SK-N-SH (cell line): ENCODE measurements around the gene TNFAIP3. TPM values are rescaled to one million over a fixed set of nuclear protein-coding genes. Genes with fewer than 3 reads are reported as not detected.

Experiments used
- CTCF ChIA-PET: fragments of 300-600, 350-600 bp; formaldehyde crosslinking; extraction: SDS; loops from one replicate; lab custom pipeline; 2021; lab: Yijun Ruan, JAX
- POLR2A ChIA-PET: fragments of 350-600 bp; sonication (Branson Sonifier 250); formaldehyde crosslinking; extraction: SDS; loops from one replicate; lab custom pipeline; 2020; ENCODE audit warnings: antibody characterized with exemption, inconsistent platforms; lab: Yijun Ruan, JAX
- DNase-seq: peaks from one replicate; pipeline ENCODE4 v3.0.0; 2012
- H2AFZ ChIP-seq: fragments of 200-600 bp; sonication (generic); 2 replicates; pipeline ENCODE4 v1.8.1; 2016; ENCODE audit warnings: antibody characterized with exemption, mild to moderate bottlenecking, low read depth
- H3F3A ChIP-seq: fragments of 200-600 bp; sonication (generic); replicated peaks from 2 replicates; pipeline ENCODE3; 2016; ENCODE audit warnings: antibody characterized with exemption, mild to moderate bottlenecking; ENCODE audit not compliant: insufficient read depth
- H3K27ac ChIP-seq, 2 experiments: fragments of 200-500 bp in 1 of 2; fragments of 200-600 bp in 1 of 2; sonication (Bioruptor generic) in 1 of 2; sonication (generic), shearing (Covaris generic) in 1 of 2; 2 replicates each; pipeline versions ENCODE4 v1.5.1 to v1.6.1; 2014 to 2016; ENCODE audit warnings: low read depth in 2 of 2, inconsistent platforms in 1 of 2, low read length in 1 of 2, mild to moderate bottlenecking in 1 of 2, mixed read lengths in 1 of 2
- H3K27me3 ChIP-seq: fragments of 200-600 bp; sonication (generic), shearing (Covaris generic); 2 replicates; pipeline ENCODE4 v1.6.1; 2016; ENCODE audit warnings: mixed run types; ENCODE audit not compliant: insufficient read depth
- H3K36me3 ChIP-seq, 2 experiments: fragments of 200-500 bp in 1 of 2; fragments of 200-600 bp in 1 of 2; sonication (Bioruptor generic) in 1 of 2; sonication (generic) in 1 of 2; replicated peaks in 1 of 2; 2 replicates each; pipeline versions ENCODE3 to v1.5.1; 2014 to 2016; ENCODE audit warnings: low read length in 1 of 2, mild to moderate bottlenecking in 1 of 2; ENCODE audit not compliant: insufficient read depth in 2 of 2, control insufficient read depth in 1 of 2
- H3K4me1 ChIP-seq, 2 experiments: fragments of 200-500 bp in 1 of 2; fragments of 200-600 bp in 1 of 2; sonication (Bioruptor generic) in 1 of 2; sonication (generic), shearing (Covaris generic) in 1 of 2; 2 replicates each; pipeline versions ENCODE4 v1.5.1 to v1.6.1; 2014 to 2016; ENCODE audit warnings: low read depth in 1 of 2, low read length in 1 of 2, mixed run types in 1 of 2; ENCODE audit not compliant: insufficient read depth in 2 of 2, control insufficient read depth in 1 of 2
- H3K4me2 ChIP-seq: fragments of 200-600 bp; sonication (generic), shearing (Covaris generic); 2 replicates; pipeline ENCODE4 v1.6.1; 2017; ENCODE audit warnings: mixed run types
- H3K4me3 ChIP-seq, 2 experiments: fragments of 200-500 bp in 1 of 2; fragments of 200-600 bp in 1 of 2; sonication (Bioruptor generic) in 1 of 2; sonication (generic), shearing (Covaris generic) in 1 of 2; 2 replicates each; pipeline versions ENCODE4 v1.5.1 to v1.8.1; 2014 to 2016; ENCODE audit warnings: low read depth in 2 of 2, inconsistent platforms in 1 of 2, low read length in 1 of 2, mild to moderate bottlenecking in 1 of 2, mixed read lengths in 1 of 2, moderate library complexity in 1 of 2
- H3K79me2 ChIP-seq: fragments of 200-600 bp; sonication (generic); 2 replicates; pipeline ENCODE4 v1.8.1; 2017; ENCODE audit warnings: mild to moderate bottlenecking; ENCODE audit not compliant: insufficient read depth
- H3K9ac ChIP-seq: fragments of 200-600 bp; sonication (generic); 2 replicates; pipeline ENCODE4 v1.6.1; 2017; ENCODE audit warnings: mixed run types
- H3K9me2 ChIP-seq: fragments of 200-600 bp; sonication (generic); 2 replicates; pipeline ENCODE4 v1.6.1; 2017; ENCODE audit warnings: mixed run types
- H3K9me3 ChIP-seq: fragments of 200-600 bp; sonication (generic); 2 replicates; pipeline ENCODE4 v1.6.1; 2017; ENCODE audit warnings: mixed run types, mild to moderate bottlenecking, moderate library complexity
- H4K20me1 ChIP-seq: fragments of 200-600 bp; sonication (generic); 2 replicates; pipeline ENCODE4 v1.6.1; 2017; ENCODE audit warnings: mild to moderate bottlenecking, mixed run types; ENCODE audit not compliant: insufficient read depth
- CHD2 ChIP-seq: fragments of 150-350 bp; IDR thresholded peaks from 2 replicates; pipeline ENCODE4 v1.6.1; 2018; ENCODE audit warnings: low read length; ENCODE audit not compliant: partially characterized antibody
- ELF1 ChIP-seq: IDR thresholded peaks from 2 replicates; pipeline ENCODE4 v1.4.0; 2012
- EP300 ChIP-seq, 2 experiments: IDR thresholded peaks; 2 replicates each; pipeline versions ENCODE4 v1.4.0 to v1.6.1; 2012; ENCODE audit warnings: borderline replicate concordance in 1 of 2, low read depth in 1 of 2, low read length in 1 of 2
- GATA2 ChIP-seq: sonication (generic); formaldehyde crosslinking; IDR thresholded peaks from 2 replicates; pipeline ENCODE4 v1.5.0; 2020; ENCODE audit warnings: mild to moderate bottlenecking, missing genetic modification reagents
- IRF3 ChIP-seq: fragments of 150-350 bp; IDR thresholded peaks from 2 replicates; pipeline ENCODE4 v1.6.1; 2016; ENCODE audit warnings: mild to moderate bottlenecking, low read depth, low read length
- MAX ChIP-seq: IDR thresholded peaks from 2 replicates; pipeline ENCODE4 v1.4.0; 2012; ENCODE audit warnings: low read depth
- MEF2A ChIP-seq: IDR thresholded peaks from 2 replicates; pipeline ENCODE4 v1.4.0; 2012; ENCODE audit warnings: low read depth, borderline replicate concordance
- MXI1 ChIP-seq: IDR thresholded peaks from 2 replicates; pipeline ENCODE4 v1.6.1; 2012; ENCODE audit warnings: mild to moderate bottlenecking, low read depth, low read length, improper control_type of control experiment
- NFIC ChIP-seq: IDR thresholded peaks from 2 replicates; pipeline ENCODE4 v1.4.0; 2012; ENCODE audit warnings: borderline replicate concordance
- NRF1 ChIP-seq: IDR thresholded peaks from 2 replicates; pipeline ENCODE4 v1.6.1; 2012; ENCODE audit warnings: low read depth, mild to moderate bottlenecking, low read length
- RAD21 ChIP-seq: IDR thresholded peaks from 2 replicates; pipeline ENCODE4 v1.6.1; 2012; ENCODE audit warnings: mild to moderate bottlenecking, low read length
- RCOR1 ChIP-seq: fragments of 150-350 bp; IDR thresholded peaks from 2 replicates; pipeline ENCODE4 v1.6.1; 2017; ENCODE audit warnings: antibody characterized with exemption, low read length
- RFX5 ChIP-seq: IDR thresholded peaks from 2 replicates; pipeline ENCODE4 v1.6.1; 2012; ENCODE audit warnings: mild to moderate bottlenecking, improper control_type of control experiment, low read length
- RXRA ChIP-seq: IDR thresholded peaks from 2 replicates; pipeline ENCODE4 v1.4.0; 2012; ENCODE audit warnings: low read depth, mild to moderate bottlenecking, borderline replicate concordance
- SMC3 ChIP-seq: IDR thresholded peaks from 2 replicates; pipeline ENCODE4 v1.6.1; 2012; ENCODE audit warnings: low read depth, low read length, improper control_type of control experiment
- TAF1 ChIP-seq: IDR thresholded peaks from 2 replicates; pipeline ENCODE4 v1.6.1; 2012; ENCODE audit warnings: low read depth, mild to moderate bottlenecking, low read length, moderate library complexity, borderline replicate concordance
- TCF12 ChIP-seq: IDR thresholded peaks from 2 replicates; pipeline ENCODE4 v1.4.0; 2012
- TEAD4 ChIP-seq: IDR thresholded peaks from 2 replicates; pipeline ENCODE4 v1.4.0; 2012; ENCODE audit warnings: mild to moderate bottlenecking, borderline replicate concordance; ENCODE audit not compliant: insufficient read depth
- USF1 ChIP-seq: IDR thresholded peaks from 2 replicates; pipeline ENCODE4 v1.4.0; 2012; ENCODE audit warnings: low read depth, borderline replicate concordance
- YY1 ChIP-seq: IDR thresholded peaks from 2 replicates; pipeline ENCODE4 v1.4.0; 2012; ENCODE audit warnings: low read depth, mild to moderate bottlenecking
- WGBS: methylation state at CpG from one replicate; pipeline ENCODE4 v1.1.6; 2017; ENCODE audit warnings: low lambda C conversion rate; 5-methylcytosine and 5-hydroxymethylcytosine counted together
- polyA plus RNA-seq, 3 experiments: library from polyadenylated mRNA; depleted of rRNA; stranded (reverse); fragments of >200 nt; gene quantifications; 2 replicates each; pipeline ENCODE4 v1.2.3, GENCODE V29; 2012
- TF ChIP-seq, protein P1 (sequence below): IDR thresholded peaks from 2 replicates; pipeline ENCODE4; 2012
- TF ChIP-seq, protein P2 (sequence below): fragments of 200-600 bp; sonication (generic); IDR thresholded peaks from 2 replicates; pipeline ENCODE4 v1.6.1; 2017; ENCODE audit warnings: antibody characterized with exemption, mild to moderate bottlenecking, moderate library complexity

TNFAIP3 gene
- polyA plus RNA-seq, 1 of the 3 experiments (the other 2 are of a cell fraction) = 1.0 TPM

DNA sequence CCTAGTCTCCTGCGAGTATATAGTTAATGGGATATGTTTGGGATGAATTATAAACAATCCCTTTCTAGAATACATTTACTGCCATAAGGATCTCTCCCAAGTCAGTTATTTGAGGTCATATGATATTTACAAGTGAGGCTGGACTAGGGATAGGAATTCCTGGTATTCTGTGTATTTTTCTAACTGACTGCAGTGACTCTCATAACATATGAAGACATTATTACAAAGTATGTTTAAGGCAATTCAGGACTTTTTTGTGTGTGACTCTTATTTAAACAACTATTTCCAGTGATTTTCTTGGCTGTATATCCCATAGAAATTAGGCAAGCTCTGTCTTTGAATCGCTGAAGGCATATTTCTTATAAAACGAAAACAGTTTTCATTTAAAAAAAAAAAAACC, 18.4 kb upstream of the TNFAIP3 start:
- H3F3A ChIP-seq = no peaks in the 10 kb centered on the region
- H3K36me3 ChIP-seq = no peaks in the 10 kb centered on the region
- H3K27me3 ChIP-seq = no peaks in the 10 kb centered on the region
- H3K27ac ChIP-seq = no peak overlapping the region
- H3K9me2 ChIP-seq = no peaks in the 10 kb centered on the region
- WGBS = 13% methylated on average over 3 of the region's 3 CpGs
- no peaks in the 10 kb centered on the region for H3K4me1 ChIP-seq
- CTCF ChIA-PET = no interaction called here
- TF ChIP-seq TCF12 (no peak), NFIC (no peak), RAD21 (no peak), ELF1 (no peak), MXI1 (no peak), USF1 (no peak), GATA2 (CRISPR knock-in tag) (no peak), CHD2 (no peak), RFX5 (no peak), MEF2A (no peak), IRF3 (no peak)
- TF ChIP-seq, protein P1, sequence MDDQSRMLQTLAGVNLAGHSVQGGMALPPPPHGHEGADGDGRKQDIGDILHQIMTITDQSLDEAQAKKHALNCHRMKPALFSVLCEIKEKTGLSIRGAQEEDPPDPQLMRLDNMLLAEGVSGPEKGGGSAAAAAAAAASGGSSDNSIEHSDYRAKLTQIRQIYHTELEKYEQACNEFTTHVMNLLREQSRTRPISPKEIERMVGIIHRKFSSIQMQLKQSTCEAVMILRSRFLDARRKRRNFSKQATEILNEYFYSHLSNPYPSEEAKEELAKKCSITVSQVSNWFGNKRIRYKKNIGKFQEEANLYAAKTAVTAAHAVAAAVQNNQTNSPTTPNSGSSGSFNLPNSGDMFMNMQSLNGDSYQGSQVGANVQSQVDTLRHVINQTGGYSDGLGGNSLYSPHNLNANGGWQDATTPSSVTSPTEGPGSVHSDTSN = no peak
- TF ChIP-seq, all 33 proteins: peak for 0
- no peaks in the 10 kb centered on the region for H3K9me3 ChIP-seq
- H2AFZ ChIP-seq = no peak overlapping the region
- POLR2A ChIA-PET = no interaction called here
- no peak overlapping the region for H3K9ac ChIP-seq
- no peak overlapping the region for H3K4me3 ChIP-seq
- H3K79me2 ChIP-seq = no peaks in the 10 kb centered on the region
- no peaks in the 10 kb centered on the region for H4K20me1 ChIP-seq
- no peak overlapping the region for H3K4me2 ChIP-seq
- DNase-seq = no peak

DNA sequence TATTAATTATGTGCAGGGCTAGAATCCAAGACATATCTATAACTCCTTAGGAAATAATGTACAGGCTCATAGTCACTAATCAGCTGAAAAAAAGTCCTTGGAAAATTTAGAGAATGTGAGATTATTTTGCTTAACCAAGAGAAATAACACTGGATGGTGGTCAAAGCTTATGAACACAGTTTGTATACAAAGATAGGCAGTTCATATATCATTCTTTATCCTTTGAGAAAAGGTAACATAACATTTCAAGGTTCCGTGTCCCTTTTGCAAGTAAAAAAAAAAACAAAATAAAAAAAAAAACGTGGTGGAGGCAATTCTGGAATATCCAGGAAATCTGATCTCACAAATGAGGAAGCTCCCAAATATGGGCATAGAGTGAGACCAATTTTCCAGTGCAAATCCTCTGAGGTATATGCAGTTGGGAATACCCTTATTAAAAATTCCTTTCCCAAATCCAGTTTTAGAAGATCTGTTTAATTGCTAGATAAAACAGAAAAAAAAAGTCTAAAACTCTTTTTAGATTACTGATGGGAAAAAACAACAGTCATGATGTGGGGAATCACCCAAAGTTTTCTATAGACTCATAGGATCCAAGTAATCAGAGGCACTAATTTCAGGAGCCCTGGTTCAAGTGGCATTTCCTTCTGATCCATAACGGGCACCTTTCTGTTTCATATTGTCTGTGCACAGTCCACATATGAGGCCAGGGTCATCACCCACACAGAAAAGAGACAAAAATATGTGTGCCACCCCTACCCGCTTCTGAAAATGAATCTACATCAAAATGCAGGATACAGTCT, 17.7 kb upstream of the TNFAIP3 start:
- 20% methylated on average over 4 of the region's 4 CpGs for WGBS
- no peaks in the 10 kb centered on the region for H3K4me1 ChIP-seq
- no peak for TF ChIP-seq YY1
- TF ChIP-seq CHD2 = no peak
- no peak for TF ChIP-seq TEAD4
- no peak for TF ChIP-seq SMC3
- TF ChIP-seq TAF1 = no peak
- no peak for TF ChIP-seq MAX
- TF ChIP-seq EP300 (IDR thresholded peaks at IDR 0.05; ENCODE audit: borderline replicate concordance in 1 of 2, low read depth in 1 of 2, low read length in 1 of 2) = no peak
- TF ChIP-seq ELF1 = no peak
- no peak for TF ChIP-seq NRF1
- no peak for TF ChIP-seq RCOR1
- TF ChIP-seq RXRA = no peak
- no peak for TF ChIP-seq USF1
- no peak for TF ChIP-seq MEF2A
- TF ChIP-seq, protein P2, sequence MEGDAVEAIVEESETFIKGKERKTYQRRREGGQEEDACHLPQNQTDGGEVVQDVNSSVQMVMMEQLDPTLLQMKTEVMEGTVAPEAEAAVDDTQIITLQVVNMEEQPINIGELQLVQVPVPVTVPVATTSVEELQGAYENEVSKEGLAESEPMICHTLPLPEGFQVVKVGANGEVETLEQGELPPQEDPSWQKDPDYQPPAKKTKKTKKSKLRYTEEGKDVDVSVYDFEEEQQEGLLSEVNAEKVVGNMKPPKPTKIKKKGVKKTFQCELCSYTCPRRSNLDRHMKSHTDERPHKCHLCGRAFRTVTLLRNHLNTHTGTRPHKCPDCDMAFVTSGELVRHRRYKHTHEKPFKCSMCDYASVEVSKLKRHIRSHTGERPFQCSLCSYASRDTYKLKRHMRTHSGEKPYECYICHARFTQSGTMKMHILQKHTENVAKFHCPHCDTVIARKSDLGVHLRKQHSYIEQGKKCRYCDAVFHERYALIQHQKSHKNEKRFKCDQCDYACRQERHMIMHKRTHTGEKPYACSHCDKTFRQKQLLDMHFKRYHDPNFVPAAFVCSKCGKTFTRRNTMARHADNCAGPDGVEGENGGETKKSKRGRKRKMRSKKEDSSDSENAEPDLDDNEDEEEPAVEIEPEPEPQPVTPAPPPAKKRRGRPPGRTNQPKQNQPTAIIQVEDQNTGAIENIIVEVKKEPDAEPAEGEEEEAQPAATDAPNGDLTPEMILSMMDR = no peak

More for the DNA sequence above, 17.7 kb upstream of the TNFAIP3 start:
- ChIA-PET CTCF (no interaction called here), POLR2A (no interaction called here)
- no peaks in the 10 kb centered on the region for H3K36me3 ChIP-seq
- no peak overlapping the region for H3K9ac ChIP-seq
- no peaks in the 10 kb centered on the region for H3K9me2 ChIP-seq
- no peak overlapping the region for H3K4me3 ChIP-seq
- H4K20me1 ChIP-seq = no peaks in the 10 kb centered on the region
- no peak overlapping the region for H3K27ac ChIP-seq
- DNase-seq = no peak
- H3K4me2 ChIP-seq = no peak overlapping the region
- no peaks in the 10 kb centered on the region for H3K27me3 ChIP-seq
- H2AFZ ChIP-seq = no peak overlapping the region
- H3K79me2 ChIP-seq = no peaks in the 10 kb centered on the region
- no peaks in the 10 kb centered on the region for H3F3A ChIP-seq
- H3K9me3 ChIP-seq = no peaks in the 10 kb centered on the region
